NCI-H2081 treated with DMSO at 0.1 percent for 48 hours (cell line): Measurements from ENCODE around the gene LILRA6.
"Not testable (repeated sequence)": the region's sequence is repeated elsewhere in the genome, so short reads cannot be mapped to it uniquely, and the experiment has no call there.

Experiments used
- DNase-seq: peaks from one replicate; lab custom pipeline; 2025; lab: John Stamatoyannopoulos, UW

Gene LILRA6

DNA sequence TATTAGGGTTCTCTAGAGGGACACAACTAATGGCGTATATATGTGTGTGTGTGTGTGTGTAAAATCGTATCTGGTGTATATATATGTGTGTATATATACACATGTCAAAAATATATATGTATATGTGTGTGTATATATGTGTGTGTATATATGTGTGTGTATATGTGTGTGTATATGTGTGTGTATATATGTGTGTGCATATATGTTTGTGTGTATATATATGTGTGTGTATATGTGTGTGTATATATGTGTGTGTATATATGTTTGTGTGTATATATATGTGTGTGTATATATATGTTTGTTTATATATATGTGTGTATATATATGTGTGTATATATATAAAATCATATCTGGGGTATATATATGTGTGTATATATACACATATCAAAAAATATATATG is 19.9 kb upstream of the LILRA6 start:
- no peak for DNase-seq

GRCh38 chr19:54262066-54262465 is 19.5 kb upstream of the LILRA6 start:
- DNase-seq, result no peak

DNA sequence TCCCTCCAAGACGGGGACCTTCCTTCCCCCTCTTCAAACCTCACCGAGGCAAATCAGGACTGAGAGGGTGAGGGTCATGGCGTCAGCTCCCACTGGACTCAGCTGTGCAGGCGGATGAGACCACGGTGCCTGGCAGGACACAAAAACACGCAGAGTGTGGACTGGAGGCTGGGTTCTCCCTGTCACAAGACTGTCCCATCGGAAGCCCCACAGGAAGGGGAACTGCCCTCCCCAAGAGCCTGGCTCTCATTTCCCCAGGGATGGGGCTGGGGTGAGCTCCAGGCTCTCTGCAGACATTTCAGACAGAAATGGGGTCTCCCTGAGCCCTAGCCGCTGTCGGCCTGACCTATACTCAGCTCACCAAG is 14.5 kb upstream of the LILRA6 start, which contains the start of gene LILRB5:
Gene LILRB5 (minus strand): TSS at position 158 of the 365 bp plus-strand sequence. CDS start 80 bp downstream, at position 78.
- DNase-seq, result no peak

GRCh38 chr19:54256250-54257115 is 13.9 kb upstream of the LILRA6 start:
- no peak for DNase-seq

DNA sequence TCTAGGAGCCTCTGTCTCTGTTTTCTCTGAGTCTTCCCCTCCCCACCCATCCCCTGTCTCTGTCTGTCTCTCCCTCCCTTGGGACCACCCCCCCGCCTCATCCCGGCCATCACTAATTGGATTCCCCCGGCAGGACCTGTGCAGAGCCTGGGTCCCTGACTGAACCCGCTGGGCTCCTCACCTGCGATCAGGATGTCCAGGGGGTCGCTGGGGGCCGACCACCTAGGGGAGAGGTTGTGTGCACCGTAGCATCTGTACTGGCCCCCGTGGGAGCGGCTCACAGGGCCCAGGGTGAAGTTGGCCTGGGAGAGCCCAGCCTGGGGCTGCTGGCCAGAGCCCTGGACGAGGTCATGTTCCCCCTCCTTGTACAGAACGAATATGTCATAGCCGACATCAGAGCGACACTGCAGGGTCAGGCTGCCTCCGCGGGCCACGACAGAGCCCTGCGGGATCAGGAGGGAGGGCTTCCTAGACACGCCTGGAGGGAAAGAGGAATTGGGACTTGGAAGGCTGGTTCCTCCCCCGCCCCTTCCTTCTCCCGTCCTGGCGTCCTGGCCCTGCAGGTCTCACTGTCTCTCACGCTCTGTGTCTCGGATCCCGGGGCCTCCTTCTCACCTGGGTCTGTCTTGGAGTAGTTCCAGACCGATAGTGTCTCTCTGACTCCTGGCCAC is 12.7 kb upstream of the LILRA6 start:
- no peak for DNase-seq

GRCh38 chr19:54254195-54254906 is 11.8 kb upstream of the LILRA6 start:
- DNase-seq, result no peak

DNA sequence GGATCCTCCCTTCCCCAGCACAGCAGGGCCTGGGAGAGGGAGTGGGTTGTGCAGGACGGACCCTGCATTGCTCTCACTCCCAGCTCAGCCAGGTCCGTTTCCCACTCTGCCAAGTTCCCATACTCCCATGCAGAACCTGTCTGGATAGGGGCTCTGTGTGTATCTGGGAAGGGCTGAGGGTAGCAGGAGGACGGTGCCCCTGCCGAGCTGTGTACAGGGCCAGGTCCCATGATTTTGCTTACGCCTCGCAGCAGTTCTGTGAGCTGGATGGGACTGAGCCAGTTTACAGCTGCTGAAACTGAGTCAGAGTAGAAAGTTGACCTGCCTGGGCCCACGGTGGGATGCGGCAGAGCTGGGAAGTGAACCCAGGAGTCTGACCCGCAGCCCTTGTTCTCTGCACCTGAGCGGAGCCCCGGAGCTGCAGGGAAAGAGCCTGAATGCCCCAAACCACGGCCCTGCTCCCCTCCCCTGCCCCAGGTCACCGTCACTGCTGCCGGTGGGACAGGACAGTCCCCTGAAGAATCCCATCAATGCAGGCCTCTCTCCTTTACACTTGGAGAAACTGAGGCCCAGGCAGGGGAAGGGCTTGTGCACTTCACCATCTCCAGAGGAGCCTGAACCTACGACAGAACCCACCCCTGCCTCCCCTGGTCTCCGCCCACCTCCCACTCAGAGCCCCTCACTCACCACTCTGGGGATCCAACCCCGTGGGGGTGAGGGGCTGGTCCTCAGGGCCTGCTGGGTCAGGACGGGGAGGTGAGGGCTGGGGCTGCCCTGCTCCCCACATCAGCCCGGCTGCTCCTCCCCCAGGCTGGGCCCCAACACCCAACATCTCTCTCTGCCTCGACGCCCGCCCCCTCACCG is 11.0 kb upstream of the LILRA6 start:
- DNase-seq, result no peak

DNA sequence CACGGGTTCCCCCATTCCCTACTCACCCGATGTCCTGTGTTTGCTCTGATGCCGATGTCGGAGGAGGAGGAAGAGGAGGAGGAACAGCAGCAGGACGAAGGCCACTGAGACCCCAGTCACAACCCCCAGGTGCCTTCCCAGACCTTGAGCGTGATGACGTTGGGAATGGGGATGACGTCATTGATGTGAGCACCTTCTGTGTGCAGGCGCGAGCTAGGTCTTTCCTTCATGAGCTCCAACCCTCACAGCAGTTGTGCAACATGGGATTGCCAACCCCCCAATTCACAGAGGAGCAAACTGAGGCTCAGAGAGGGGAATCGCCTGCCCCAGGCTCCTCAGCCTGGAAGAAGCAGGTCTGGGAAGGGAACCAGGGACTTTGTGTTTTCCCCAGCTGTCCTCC is 10.3 kb upstream of the LILRA6 start:
- DNase-seq, result no peak

DNA sequence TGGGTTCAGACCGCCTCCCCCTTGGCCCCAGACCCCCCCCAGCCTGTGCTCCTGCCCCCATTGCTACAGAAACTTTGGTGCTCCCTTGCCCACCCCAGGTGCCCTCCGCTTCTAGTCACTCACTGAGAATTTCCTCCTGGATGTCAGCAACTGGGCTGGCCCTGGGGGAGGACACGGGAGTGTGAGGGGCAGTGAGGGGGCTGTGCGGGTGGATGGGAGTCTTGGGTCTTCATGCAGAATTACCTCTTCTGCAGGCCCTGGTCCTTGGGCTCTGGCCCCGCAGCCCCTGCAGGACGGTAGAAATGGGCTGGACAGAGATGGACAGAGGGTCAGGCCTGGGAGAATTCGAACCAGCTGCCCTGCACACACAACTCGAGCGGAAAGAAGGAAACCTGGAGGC is 9.7 kb upstream of the LILRA6 start:
- no peak for DNase-seq

- no peak for DNase-seq
Observed at GRCh38 chr19:54248016-54248601, 5.5 kb upstream of the LILRA6 start.

GRCh38 chr19:54247106-54247930 is 4.7 kb upstream of the LILRA6 start:
- DNase-seq, result no peak

GRCh38 chr19:54245936-54246335 is 3.3 kb upstream of the LILRA6 start:
- DNase-seq, result no peak

GRCh38 chr19:54243809-54244208 is 1.2 kb upstream of the LILRA6 start:
- not testable (repeated sequence) for DNase-seq

DNA sequence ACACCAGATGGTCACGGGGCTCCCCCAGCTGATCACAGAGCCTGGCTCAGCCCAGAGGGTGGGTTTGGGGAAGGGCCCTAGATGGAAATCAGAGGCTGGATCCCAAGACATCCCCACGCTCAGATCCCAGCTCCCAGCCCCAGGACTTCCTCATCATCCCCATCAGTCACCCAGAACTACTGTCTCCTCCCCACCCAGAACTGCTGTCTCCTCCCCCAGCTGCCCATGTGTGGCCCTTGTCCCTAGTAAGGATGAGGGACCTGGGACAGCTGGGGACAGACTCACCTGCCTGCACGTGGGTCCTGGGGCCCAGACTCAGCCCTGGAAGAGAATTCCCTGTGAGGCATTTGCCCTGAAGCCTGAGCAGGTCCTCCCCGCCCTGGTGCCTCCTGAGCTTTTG is 356 bp downstream of the LILRA6 start:
- not testable (repeated sequence) for DNase-seq

DNA sequence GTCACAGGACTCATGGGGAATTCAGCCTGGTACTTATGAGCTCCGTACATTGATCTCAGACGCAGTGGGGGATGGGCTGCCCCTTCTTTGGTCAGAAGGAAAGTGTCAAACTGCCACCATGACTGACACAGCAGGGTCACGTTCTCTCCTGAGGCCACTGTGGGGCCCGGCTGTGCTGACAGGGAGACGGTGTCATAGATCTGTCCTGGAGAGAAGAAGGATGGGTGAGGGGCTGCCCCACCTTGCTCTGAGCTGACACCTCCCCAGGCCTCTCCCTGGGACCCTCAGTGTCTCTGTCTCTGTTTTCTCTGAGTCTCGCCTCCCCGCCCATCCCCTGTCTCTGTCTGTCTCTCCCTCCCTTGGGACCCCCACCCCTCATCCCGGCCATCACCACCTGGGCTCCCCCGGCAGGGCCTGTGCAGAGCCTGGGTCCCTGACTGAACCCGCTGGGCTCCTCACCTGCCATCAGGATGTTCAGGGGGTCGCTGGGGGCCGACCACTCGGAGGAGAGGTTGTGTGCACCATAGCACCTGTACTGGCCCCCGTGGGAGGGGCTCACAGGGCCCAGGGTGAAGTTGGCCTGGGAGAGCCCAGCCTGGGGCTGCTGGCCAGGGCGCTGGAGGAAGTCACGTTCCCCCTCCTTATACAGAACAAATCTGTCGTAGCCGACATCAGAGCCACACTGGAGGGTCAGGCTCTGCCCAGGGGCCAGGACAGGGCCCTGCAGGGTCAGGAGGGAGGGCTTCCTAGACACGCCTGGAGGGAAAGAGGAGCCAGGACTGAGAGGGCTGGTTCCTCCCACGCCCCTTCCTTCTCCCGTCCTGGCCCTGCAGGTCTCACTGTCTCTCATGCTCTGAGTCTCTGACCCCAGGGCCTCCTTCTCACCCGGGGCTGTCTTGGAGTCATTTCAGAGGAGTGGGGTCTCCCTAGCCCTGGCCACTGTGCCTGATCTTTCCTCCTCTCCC is 1.9 kb downstream of the LILRA6 start:
- not testable (repeated sequence) for DNase-seq

GRCh38 chr19:54239491-54240371 is 2.9 kb downstream of the LILRA6 start:
- DNase-seq, result not testable (repeated sequence)

- no peak for DNase-seq
Observed at GRCh38 chr19:54233941-54234340, 8.6 kb downstream of the LILRA6 start.
